Endometrium (tissue), 2 donors: ENCODE data around the gene FMNL2.

ENCODE experiments used
- FAIRE-seq: peaks from 2 replicates; lab custom pipeline; 2012; peaks lifted over from hg19 to GRCh38; lab: Jason Lieb, UNC
- donor health status: control.
- donor health status: control.

Gene FMNL2

DNA sequence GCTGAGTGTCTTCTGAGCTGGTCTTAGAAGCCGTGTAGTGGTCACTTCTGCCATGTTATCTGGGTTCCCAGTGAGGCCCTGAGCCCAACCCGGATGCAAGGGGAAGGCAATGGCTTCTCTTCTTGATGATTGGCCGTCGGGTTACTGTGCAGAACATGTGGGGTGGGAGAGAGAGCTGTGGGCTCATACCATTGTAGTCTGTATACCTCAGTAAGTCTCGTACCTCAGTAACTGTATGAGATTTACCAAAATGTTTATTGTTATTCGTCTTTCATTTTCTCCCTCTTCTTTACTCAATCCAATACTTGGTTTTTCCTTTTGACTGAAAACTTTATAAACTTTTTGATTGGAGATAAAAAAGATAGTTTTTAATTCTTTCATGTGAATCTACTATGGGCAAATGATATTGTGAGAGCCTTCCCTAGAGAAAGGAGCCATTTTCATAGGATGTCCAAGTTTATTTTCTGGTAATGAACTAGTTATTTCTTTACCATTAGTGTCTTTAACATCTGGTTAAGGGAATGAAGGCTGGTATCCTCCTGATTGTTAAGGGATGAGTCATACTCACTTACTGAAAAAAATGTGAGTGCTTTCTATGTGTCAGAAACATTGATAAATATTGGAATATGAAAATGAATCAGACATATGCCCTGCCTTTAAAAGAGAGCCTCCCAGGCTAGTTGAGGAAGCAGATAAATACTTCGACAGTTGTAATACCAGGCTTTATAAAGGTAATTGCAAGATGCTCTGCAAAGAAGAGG lies 252.4 kb downstream of the FMNL2 start:
- no peak for FAIRE-seq

DNA sequence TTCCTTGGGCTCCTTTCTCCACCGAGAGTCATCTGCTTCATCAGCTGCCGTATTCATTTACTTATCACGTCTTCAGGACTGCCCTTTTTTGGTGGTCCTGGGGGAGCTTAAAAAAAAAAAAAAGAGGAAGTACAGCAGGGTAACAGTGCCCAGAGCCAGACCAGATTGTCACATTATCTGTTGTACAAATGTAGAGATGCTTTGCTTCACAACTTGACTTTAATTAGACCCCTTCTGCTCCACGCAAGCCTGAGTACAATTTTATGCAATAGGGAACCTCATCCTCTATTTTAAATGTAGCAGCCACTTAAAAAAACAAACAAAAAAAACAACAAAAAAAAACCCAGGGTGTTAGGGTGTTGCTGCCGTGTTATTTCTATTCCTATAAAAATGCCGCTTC lies 254.0 kb downstream of the FMNL2 start:
- FAIRE-seq: no peak

DNA sequence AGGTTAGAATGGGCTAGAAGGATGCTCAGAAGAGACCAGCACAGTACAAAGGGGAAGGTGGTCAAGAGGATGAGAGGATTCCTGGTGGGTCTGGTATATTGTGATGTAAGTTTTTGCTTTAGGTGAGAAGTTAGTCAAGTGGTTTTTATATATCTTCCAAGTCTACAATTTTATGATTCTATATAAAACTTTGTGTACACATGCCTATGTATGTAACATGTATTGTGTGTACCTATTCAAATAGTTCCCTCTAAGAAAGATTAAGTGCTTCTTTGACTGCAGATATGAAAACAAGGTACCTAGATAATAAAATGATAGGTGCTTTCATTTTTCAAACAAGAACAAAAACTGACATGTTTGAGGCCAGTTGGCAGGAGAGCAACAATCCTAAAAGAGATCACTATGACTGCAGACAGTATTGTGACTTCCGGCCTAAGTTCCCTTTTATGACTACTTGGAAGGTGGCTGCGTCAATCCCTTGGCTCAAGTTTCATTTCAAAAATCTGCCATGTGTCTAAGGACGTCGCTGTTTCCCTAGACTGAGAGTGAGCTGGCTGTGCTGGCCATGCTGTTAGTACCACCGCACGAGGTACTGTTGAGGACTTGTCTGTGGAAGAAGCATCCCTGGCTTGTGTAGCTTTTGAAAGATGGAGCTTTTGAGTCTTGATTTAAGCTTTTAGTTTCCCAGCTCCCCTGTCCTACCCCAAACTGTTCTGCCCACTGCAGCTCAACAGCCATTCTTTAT lies 259.2 kb downstream of the FMNL2 start:
- FAIRE-seq: no peak

DNA sequence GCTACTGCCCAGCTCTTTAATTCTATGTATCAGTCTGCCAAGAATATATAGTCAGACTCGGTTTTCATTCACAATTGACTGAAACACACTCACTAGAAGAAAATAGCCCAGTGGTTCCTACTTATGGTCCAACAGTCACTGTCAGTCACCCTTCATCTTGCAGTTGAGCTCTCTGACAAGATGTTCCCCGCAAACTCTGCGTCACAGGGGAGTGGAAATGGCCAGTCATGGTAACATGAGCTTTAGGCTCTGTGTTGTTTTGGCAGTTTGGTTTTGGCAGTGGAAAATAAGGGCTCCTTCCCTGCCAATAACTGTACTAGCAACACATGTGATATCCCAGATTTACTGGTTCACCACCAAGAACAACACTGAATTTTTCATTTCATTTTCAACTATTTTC lies 259.8 kb downstream of the FMNL2 start:
- no peak for FAIRE-seq

DNA sequence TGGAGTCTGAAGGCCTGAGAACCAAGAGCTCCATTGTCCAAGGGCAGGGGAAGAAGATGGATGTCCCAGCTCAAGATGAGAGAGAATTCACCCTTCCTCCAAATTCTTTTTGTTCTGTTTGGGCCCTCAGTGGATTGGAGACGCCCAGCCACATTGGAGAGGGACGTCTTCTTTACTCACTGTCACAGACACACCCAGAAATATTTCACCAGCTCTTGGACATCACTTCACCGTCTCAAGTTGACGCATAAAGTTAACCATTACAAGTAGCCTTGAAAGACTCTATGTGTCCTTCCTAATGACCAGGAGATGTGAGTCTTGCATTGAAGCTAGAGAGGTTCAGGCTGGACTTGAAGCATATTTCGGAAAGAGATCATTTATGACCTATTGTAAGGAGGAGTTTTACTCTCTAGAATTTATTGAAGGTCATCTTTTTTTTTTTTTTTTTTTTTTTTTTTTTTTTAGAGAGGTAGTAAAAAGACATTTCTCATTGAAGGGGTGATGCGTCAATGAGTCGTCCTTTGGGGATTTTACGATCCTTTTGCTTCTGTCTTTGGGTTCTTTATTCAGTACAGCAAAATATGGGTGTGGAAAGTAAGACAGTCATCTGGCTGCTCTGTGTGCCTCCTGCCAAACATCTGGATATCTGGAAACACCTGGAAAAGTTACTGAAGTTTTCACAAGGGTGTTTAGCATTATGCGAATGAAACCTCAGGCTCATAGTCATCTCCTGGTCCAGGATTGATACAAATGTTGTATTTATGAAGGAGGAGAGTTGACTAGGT lies 264.2 kb downstream of the FMNL2 start:
- no peak for FAIRE-seq

DNA sequence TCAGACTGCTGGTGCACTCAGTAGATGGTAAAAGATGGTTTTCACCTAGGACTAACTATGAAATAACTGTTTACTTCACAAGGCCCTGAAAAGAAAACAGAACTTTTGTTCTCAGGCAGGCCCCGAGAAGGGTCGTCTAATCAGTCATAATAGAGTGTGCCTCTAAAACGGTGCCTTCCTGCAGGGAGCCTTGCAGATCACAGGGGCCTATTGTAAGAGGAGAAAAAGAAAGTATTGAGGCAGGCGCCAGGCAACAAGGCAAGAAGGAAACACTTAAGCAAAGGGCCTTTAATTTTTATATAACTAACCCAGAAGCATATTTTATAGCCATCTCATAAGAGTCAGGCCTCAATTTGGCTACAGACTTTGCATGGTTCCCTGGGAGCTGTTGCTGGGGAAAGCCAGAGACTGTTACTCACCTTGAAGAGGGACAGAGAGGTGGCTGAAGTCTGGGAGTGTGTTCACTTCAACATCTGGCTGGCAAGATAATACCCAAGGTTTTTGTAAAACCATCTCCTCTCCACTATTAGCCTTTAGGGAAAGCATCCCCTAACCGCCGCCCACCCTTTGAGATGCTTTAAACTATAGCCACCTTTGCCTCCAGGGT lies 265.2 kb downstream of the FMNL2 start:
- no peak for FAIRE-seq

DNA sequence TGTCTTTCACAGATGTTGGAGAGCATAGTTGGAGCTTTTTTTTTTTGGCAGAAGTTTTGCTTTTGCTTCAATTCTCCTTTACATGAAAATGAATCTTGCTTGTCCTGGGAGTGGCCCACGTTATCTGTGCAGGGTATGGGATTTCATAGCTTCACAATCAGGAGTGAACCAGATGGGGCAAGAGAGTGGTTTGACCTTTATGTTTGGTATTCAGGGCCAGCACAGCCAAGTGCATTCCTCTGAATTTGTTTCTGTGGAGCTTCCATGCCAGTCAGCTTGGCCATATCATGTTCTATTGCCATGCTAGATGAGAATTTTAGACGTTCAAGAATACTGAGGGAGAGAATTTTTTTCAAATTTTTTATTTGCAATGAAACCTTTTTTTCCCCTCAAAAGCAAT lies 265.7 kb downstream of the FMNL2 start:
- FAIRE-seq: no peak

DNA sequence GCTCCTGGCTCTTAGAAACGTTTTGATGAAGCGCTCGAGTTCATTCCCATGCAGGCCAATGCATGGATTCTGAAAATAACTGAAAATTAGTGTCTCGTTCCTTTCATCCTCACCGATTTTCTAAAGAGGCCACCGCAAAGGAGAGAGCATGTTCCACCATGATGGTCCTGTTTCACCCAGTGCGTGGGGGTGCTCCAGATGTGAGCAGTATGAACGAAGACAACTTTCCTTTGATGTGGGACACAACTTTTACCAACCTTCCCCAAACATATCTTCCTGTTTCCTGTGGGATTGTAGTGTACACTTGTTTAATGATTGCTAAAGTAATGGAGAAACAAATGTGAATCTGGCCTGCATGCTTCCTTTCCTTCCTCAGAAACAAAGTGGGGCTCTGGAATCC lies 267.8 kb downstream of the FMNL2 start:
- FAIRE-seq: no peak

DNA sequence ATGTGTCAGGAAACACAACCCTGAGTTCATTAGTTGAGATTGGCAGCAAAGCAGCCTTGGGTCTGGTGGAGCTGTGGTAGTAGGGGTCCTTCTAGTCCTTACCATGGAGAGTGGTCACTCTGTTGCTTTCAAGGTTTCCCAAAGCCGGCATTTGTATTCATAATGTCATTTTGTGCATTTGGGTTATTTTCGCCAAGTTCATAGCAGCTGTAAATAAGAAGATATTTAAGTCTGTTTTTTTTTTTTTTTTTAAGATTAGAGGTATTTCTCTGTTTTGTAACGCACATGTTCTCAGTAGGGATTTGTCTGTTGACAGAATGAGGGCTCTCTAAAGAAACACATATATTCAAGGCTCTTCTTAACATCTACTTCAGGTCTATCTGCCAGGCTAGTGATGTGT lies 268.2 kb downstream of the FMNL2 start:
- no peak for FAIRE-seq

DNA sequence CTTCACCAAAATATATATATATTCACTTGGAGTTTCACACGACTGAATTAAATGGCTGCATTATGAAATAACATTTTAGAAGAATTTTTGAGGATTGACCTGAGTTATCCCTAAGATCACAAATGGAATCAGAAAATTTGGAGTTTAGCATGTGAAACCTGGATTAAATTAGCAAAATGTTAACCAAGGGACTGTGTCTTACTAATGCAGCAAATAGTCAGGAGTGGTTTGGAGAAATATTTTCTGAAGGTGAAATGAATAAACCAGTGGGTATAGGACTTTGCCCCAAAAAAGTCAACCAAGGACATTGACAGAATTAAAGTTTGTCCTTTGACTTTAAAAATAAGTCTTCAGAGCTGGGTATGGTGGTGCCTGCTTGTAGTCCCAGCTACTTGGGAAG lies 271.1 kb downstream of the FMNL2 start:
- no peak for FAIRE-seq

DNA sequence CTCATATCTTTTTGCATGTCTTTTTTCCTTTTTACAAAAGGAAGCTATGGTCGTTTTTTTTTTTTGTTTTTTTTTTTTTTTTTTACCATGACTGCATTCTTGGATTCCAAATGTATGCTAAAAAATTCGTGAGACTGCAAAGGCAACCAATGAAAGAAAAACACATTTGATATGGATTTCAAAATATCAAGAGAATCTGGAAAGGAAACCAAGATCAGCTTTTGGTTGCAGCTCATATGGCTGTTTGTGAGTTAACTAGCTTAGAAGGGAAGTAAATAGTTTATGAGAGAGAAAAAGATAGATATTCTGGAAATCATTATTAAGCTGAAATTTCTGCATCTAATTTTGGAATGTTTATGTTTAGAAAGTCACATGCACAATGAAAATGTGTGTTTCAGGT lies 272.0 kb downstream of the FMNL2 start:
- no peak for FAIRE-seq

DNA sequence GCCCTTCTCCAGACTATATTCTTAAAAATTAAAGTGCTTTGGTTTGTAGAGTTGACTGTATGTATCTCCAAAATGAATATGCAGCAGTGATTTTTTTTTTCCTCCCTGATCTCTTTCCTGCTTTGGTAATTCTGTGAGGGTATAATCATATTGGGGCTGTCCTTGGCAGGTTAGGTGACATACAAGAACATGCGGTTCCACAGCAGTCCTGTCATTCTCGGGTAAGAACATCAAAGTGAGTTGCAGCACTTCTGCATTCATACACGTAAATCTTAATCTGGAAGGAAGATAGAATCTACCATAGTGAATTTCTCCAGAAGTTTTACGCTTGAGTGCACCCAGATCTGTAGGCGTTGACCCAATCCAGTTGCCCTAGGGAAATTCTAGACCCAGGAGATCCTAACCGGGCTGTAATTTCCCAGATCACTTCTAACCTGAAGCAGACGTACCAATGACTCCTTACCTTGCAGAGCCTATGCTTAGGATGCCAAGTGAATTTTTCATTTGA lies 272.9 kb downstream of the FMNL2 start:
- FAIRE-seq: no peak

DNA sequence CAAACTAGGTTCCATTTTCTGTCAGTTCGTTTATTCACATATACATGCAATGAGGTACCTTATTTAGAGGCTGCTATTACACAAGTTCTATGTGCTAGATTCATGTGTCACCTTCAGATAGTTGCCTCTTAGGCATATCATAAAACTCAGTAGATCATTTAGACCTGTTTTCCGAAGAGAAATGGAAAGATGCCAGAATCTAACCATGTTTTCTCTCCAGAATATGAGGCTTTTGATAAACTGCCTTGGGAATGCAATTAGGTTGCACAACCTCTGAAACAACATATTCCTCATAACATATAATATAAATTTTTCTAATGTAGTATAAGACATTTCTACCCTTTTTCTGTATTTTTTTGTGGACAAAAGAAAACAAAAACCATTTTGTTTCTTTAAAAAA lies 274.2 kb downstream of the FMNL2 start:
- FAIRE-seq: no peak

DNA sequence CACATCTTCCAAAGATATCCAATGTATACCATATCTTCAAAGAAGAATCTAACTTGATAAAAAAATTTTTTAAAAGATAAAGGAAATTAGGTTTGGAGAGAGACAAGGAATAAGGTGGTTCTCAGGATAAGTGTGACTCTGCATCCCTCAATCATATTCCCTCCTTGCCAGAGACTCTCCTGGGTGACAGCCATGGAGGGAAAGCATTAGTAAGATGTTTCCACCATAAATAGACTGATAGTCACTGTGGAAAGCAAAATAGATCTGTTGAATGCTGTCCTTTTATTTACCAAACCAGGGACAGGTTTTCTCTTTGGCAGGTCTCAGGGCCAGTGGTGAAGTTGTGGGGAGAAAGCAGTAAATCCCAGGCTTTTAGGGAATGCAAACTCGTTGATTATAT lies 274.7 kb downstream of the FMNL2 start:
- no peak for FAIRE-seq

DNA sequence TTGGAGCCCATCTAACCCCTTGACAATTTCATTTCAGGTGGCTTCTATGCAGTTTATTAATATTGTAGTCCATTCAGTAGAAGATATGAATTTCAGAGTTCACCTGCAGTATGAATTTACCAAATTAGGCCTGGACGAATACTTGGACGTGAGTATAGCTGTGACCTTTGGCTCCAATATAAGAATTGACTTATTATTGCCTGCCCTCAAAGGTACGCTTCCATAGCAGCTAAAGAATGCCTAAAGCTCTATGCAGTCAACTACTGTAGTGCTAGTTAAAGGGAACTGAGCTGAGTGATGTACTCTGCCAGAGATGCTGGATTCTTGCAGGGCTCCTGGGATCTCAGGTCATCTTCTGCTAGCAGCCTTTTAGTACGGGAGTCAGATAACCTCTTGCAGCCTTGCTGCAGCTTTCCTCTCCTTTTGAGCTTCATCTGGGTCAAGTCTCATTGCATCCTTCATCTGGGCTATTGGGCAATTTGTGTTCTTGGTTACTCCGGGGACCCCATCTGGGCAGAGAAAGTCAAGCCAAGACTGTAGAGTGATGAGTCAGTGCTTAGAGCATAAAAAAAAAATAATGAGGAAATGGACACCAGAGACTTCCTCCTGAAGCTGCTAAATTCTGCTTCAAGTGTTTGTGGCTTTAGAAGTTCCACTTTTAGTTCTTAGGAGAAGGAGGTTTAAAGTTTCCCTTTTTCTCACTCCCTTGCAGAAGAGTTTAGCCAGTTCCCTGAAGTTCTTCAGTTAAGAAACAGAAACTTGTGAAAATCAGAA lies 276.7 kb downstream of the FMNL2 start:
- no peak for FAIRE-seq

DNA sequence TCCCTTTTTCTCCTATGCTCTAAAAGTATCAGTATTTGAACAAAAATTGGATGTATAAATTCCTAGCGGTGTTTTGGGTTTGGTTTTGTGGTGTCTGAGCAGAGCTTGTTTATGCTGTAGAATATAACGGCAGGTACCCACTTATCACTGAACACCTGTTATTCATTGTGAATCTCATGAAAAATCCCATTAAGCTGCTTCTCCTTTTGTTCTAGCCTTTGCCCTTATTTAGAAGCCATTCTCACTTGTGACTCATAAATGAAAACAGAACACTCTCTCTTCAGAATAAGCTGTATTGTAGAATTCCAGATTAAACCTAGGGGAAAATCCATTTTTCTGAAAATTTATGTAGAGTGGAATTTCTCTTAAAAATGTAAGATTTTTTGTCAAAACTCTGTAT lies 278.3 kb downstream of the FMNL2 start:
- no peak for FAIRE-seq

DNA sequence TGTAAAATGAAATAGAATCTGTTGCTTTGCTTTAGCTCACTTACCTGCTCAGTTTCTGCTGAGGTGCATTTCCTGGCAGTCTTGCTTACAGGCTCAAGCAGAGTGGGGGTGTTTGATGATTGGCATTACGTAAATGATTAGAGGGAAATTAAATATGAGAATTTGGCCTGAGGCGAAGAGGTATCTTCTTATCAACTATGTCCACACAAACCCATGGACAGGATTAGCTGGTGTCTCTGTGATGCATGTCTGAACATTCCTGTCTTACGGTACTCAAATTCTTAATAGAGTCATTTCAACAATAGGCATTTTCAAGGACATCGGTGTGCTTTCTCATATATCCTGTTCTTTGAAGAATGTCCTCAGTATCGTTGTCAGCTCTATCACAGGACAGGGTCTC lies 280.2 kb downstream of the FMNL2 start:
- no peak for FAIRE-seq

DNA sequence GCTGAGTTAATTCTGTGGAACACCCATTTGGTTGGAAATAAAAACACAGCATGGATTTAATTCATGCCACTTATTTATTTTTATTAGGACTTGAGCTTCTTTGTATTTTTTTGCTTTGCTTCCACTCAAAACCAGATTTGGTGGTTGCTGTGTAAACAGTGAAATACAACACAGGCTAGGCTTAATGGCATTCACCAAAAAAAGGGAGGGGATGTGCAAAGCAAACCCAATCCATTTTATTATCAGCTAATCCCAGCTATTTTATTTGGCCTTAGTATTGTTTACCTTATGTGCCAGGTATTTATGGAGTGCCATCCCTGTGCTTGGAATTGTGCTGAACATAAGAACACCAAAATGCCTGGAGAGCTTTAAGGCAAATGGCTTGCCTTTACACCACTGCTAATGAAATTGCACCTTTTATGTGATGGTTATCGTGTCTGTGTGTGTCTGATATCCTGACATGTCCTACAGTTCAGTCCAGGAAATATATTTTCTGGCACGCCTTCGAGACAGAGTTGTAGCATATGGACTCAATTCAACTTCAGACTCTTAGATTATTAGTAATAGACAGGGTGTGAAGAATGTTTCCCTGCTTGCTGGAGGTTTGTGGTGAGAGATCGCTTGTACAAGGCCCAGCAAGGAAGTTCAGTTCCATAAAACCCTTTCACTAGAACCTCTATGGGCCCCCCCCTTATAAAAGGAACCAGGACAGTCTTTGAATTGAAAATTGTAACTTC lies 282.6 kb downstream of the FMNL2 start:
- no peak for FAIRE-seq

DNA sequence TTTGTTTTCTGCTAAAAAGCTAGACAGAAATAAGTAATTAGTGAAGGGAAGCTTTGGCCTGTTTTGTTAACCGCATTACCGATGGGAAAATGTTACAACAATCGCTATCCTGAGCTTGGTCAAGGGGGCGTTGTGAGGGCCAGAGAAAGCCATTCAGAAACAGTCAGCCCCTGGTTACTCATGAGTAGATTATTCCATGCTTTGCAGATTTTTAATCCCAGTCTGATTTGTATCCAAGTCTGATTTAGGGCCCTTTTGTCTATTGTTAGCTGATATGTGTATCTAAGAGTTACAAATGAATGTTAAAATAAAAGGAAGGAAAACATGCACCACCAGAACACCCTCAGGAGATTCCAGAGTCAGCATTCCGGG lies 283.2 kb downstream of the FMNL2 start:
- no peak for FAIRE-seq

DNA sequence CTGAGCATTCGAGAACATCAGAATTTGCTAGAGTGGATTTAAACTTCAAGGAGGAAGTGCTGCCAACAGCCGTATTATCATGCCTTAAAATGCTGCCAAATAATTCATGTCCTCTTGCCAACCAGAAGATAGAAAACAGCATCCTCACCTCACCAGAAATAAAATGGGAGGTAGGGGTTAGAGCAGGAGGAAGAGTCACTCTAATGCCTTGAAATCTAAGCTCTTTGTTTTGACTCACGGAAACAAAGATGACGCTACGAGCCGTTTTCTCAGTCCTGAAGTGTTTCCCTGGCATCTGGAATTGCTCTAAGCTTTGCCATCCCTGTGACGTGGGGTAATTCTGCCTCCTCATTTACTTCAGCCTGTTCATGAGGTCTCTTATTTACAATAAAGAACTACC lies 285.2 kb downstream of the FMNL2 start:
- no peak for FAIRE-seq

DNA sequence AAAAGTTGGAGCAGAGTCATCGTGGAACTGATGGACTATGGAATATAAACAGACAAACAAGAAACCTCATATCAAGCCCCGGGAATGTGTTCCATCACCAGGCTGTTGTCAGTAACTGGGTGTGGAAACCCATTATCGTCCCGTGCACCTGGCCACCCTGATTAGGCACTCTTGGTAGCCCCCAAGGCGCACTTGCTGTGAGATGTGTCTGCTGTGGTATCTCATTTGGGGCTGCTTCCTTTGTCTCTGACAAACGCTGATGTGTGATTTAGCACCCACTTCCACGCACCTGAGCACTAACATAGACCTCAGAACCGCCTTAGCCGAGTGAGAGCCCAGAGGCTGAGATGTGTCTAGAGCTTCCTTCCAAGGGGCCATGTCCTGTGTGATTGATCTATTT lies 286.0 kb downstream of the FMNL2 start:
- FAIRE-seq: no peak
